ENCODE data around the gene CCK. TPM values are rescaled to one million over a fixed set of nuclear protein-coding genes. Genes with fewer than 3 reads are reported as not detected.

The CCK gene
- total and polyA plus RNA-seq, 2 experiments from 2014 or later = 0.97 TPM; not detected in 1

DNA sequence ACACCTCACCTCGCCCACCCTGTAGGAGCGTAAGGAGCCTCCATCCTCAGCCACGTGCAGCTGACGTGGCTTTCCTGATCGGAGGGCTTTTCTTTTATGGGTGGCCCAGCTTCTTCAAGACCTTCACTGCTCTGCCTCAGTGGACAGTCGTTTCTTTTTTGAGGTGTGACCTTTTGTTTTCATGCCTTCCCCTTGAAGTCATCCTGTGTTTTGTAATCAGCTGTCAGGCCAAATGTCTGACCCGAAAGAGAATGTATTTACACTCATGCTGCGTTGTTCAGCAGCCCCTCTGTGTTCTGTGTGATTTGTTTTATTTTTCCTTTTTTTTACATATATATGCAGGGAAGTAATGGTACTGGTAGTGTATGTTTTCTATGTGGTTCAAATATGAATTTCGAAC, 41.8 kb downstream of the CCK start:
- no peaks in the 10 kb centered on the region for H3K9me2 ChIP-seq (replicated peaks; ENCODE audit: insufficient read depth)
- no peaks in the 10 kb centered on the region for H3K9me3 ChIP-seq (ENCODE audit: low read depth)
- WGBS (ENCODE audit: low lambda C conversion rate, missing lambda C conversion rate) = 94% methylated on average over 9 of the region's 9 CpGs
- no peak overlapping the region for H2AFZ ChIP-seq
- no peak for TF ChIP-seq EZH2phosphoT487 (IDR thresholded peaks at IDR 0.05; ENCODE audit: low read depth, severe bottlenecking, unreplicated experiment)
- no peak for TF ChIP-seq EZH2 (IDR thresholded peaks at IDR 0.05; ENCODE audit: borderline replicate concordance)
- TF ChIP-seq, protein P1, sequence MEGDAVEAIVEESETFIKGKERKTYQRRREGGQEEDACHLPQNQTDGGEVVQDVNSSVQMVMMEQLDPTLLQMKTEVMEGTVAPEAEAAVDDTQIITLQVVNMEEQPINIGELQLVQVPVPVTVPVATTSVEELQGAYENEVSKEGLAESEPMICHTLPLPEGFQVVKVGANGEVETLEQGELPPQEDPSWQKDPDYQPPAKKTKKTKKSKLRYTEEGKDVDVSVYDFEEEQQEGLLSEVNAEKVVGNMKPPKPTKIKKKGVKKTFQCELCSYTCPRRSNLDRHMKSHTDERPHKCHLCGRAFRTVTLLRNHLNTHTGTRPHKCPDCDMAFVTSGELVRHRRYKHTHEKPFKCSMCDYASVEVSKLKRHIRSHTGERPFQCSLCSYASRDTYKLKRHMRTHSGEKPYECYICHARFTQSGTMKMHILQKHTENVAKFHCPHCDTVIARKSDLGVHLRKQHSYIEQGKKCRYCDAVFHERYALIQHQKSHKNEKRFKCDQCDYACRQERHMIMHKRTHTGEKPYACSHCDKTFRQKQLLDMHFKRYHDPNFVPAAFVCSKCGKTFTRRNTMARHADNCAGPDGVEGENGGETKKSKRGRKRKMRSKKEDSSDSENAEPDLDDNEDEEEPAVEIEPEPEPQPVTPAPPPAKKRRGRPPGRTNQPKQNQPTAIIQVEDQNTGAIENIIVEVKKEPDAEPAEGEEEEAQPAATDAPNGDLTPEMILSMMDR (IDR thresholded peaks at IDR 0.05; ENCODE audit: poor library complexity) = no peak
- H3K4me3 ChIP-seq = no peak overlapping the region
- H4K20me1 ChIP-seq (ENCODE audit: insufficient read depth, poor library complexity, severe bottlenecking) = no peaks in the 10 kb centered on the region
- no peak overlapping the region for H3K27ac ChIP-seq
- no peaks in the 10 kb centered on the region for H3K36me3 ChIP-seq (replicated peaks; ENCODE audit: insufficient read depth, low read depth)
- no peak overlapping the region for H3K4me2 ChIP-seq
- H3K27me3 ChIP-seq = no peaks in the 10 kb centered on the region
- H3K79me2 ChIP-seq = no peaks in the 10 kb centered on the region
- H3K4me1 ChIP-seq (ENCODE audit: insufficient read depth) = no peaks in the 10 kb centered on the region
- DNase-seq (ENCODE audit: low spot score) = no peak

DNA sequence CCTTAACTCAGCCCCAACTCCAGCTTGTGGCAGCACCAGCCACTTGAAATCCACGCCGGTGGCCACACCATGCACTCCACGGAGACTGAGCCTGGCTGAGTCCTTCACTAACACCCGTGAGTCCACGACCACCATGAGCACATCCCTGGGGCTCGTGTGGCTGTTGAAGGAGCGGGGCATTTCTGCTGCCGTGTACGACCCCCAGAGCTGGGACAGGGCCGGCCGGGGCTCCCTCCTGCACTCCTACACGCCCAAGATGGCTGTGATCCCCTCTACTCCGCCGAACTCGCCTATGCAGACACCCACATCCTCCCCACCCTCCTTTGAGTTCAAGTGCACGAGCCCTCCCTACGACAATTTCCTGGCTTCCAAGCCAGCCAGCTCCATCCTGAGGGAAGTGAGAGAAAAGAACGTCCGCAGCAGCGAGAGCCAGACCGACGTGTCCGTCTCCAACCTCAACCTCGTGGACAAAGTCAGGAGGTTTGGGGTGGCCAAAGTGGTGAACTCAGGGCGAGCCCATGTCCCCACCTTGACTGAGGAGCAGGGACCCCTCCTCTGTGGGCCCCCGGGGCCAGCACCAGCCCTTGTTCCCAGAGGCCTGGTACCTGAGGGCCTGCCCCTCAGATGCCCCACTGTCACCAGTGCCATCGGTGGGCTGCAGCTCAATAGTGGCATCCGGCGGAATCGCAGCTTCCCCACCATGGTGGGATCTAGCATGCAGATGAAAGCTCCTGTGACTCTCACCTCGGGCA, 42.9 kb downstream of the CCK start:
- Histone ChIP-seq H3K27ac (no peak overlapping the region), H3K79me2 (no peaks in the 10 kb centered on the region), H3K4me1 (ENCODE audit: insufficient read depth) (no peaks in the 10 kb centered on the region), H3K27me3 (no peaks in the 10 kb centered on the region), H2AFZ (no peak overlapping the region), H3K4me2 (no peak overlapping the region), H3K36me3 (replicated peaks; ENCODE audit: insufficient read depth, low read depth) (no peaks in the 10 kb centered on the region), H3K9me3 (ENCODE audit: low read depth) (no peaks in the 10 kb centered on the region), H4K20me1 (ENCODE audit: insufficient read depth, poor library complexity, severe bottlenecking) (no peaks in the 10 kb centered on the region), H3K4me3 (no peak overlapping the region), H3K9me2 (replicated peaks; ENCODE audit: insufficient read depth) (no peaks in the 10 kb centered on the region)
- TF ChIP-seq EZH2phosphoT487 (IDR thresholded peaks at IDR 0.05; ENCODE audit: low read depth, severe bottlenecking, unreplicated experiment) = no peak
- TF ChIP-seq, protein P1 (IDR thresholded peaks at IDR 0.05; ENCODE audit: poor library complexity) = no peak
- no peak for TF ChIP-seq EZH2 (IDR thresholded peaks at IDR 0.05; ENCODE audit: borderline replicate concordance)
- 99% methylated on average over 30 of the region's 31 CpGs for WGBS (ENCODE audit: low lambda C conversion rate, missing lambda C conversion rate)
- no peak for DNase-seq (ENCODE audit: low spot score)

DNA sequence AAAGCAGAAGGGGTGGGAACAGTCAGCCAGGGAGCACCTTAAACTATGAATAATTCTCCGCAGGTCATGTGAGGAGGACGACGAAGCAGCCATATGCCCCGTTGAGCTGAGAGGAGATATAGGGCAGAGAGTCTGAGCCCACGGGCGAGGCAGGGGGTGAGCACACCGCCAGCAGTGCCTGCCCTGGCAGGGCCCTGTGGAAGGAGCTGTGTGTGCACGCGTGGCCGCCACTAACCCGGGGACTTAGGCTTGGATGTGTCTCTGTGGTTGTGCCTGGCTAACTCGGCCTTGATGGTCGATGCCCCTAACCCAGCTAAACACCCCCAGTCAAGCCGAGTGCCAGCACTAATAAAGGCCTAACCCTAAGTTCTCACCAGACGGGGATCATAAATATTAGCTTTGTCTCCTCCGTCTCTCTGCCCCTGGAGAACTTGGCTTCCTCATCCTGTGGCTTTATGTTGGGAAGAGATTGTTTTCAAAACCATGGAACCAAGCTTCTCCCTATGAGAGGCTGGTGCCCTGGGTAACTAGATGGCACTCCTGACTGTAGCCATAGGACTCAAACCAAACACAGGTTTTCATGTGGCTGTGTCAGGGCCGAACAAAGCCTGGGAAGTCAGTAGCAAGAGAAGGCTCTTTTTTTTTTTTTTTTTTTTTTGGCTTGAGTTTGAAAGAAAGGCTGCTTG, 45.4 kb downstream of the CCK start:
- no peaks in the 10 kb centered on the region for H3K9me3 ChIP-seq (ENCODE audit: low read depth)
- TF ChIP-seq EZH2phosphoT487 (IDR thresholded peaks at IDR 0.05; ENCODE audit: low read depth, severe bottlenecking, unreplicated experiment) (no peak), EZH2 (IDR thresholded peaks at IDR 0.05; ENCODE audit: borderline replicate concordance) (no peak)
- TF ChIP-seq, protein P1 (IDR thresholded peaks at IDR 0.05; ENCODE audit: poor library complexity) = no peak
- H3K4me3 ChIP-seq = no peak overlapping the region
- no peak overlapping the region for H3K27ac ChIP-seq
- no peak for DNase-seq (ENCODE audit: low spot score)
- H3K9me2 ChIP-seq (replicated peaks; ENCODE audit: insufficient read depth) = no peaks in the 10 kb centered on the region
- H3K4me2 ChIP-seq = no peak overlapping the region
- 97% methylated on average over 16 of the region's 17 CpGs for WGBS (ENCODE audit: low lambda C conversion rate, missing lambda C conversion rate)
- H3K4me1 ChIP-seq (ENCODE audit: insufficient read depth) = peaks cover 3% of the 10 kb centered on the region
- H4K20me1 ChIP-seq (ENCODE audit: insufficient read depth, poor library complexity, severe bottlenecking) = no peaks in the 10 kb centered on the region
- H2AFZ ChIP-seq = no peak overlapping the region
- H3K79me2 ChIP-seq = no peaks in the 10 kb centered on the region
- H3K36me3 ChIP-seq (replicated peaks; ENCODE audit: insufficient read depth, low read depth) = no peaks in the 10 kb centered on the region
- H3K27me3 ChIP-seq = no peaks in the 10 kb centered on the region
